Measurements from ENCODE around the gene NAPG.

NAPG gene

DNA sequence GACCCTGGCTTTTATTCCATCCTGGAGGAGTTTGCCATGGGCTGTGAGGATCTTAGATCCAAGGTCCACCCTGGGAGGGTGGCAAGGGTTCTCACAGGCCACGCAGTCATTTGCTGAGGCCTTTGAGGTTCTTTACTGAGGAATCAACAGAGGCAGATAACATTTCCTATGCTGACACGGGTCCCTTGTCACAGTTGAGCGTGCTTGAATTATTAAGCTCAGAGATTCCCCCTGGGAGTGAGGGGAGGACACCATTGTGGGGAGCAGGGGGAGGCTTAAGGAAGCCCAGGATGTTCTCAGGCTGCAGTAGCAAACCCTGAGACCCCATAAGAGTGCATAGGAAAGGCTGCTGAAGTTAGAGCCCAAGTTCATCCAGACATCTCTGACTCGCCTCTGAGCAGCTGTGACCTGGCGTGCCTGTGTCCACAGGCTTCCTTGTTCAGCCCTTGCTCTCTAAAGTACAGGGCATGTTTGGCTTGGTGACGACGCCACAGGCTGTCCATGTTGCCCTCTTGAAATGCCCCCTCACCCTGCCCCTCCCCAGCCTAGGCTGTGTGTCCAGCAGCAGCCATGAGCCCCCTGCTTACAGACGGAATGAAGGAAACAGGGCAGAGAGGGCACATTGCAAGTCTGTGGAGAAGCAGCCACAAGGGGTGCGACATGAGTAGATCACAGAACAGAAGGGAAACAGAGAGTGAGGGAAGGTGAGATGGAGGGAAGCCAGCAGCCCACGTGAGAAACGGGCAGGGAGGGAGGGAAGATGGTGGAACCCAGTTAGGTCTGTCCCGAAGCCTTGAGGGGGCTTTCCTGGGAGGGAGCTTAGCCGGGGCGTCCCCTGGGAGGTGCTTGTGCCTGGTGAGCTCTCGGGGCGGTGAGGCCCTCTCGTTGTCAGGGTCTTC lies 34.0 kb downstream of the NAPG start:
- TF ChIP-seq, protein P1, sequence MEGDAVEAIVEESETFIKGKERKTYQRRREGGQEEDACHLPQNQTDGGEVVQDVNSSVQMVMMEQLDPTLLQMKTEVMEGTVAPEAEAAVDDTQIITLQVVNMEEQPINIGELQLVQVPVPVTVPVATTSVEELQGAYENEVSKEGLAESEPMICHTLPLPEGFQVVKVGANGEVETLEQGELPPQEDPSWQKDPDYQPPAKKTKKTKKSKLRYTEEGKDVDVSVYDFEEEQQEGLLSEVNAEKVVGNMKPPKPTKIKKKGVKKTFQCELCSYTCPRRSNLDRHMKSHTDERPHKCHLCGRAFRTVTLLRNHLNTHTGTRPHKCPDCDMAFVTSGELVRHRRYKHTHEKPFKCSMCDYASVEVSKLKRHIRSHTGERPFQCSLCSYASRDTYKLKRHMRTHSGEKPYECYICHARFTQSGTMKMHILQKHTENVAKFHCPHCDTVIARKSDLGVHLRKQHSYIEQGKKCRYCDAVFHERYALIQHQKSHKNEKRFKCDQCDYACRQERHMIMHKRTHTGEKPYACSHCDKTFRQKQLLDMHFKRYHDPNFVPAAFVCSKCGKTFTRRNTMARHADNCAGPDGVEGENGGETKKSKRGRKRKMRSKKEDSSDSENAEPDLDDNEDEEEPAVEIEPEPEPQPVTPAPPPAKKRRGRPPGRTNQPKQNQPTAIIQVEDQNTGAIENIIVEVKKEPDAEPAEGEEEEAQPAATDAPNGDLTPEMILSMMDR (IDR thresholded peaks at IDR 0.05) = no peak
- Histone ChIP-seq H3K4me3 (peak overlapping the region; percentile 5 to 40), H3K27ac (no peak overlapping the region), H3K9me3 (no peaks in the 10 kb centered on the region), H3K27me3 (no peaks in the 10 kb centered on the region), H3K36me3 (peaks cover 12 to 35% (median 19%) of the 10 kb centered on the region in 3 donors), H3K4me1 (peaks cover 0 to 34% (median 18%) of the 10 kb centered on the region in 4 donors)
- intact Hi-C loops (cut with DNase I; ENCODE audit: low total_unique reads) = no loop called here
- DNase-seq = no peak

DNA sequence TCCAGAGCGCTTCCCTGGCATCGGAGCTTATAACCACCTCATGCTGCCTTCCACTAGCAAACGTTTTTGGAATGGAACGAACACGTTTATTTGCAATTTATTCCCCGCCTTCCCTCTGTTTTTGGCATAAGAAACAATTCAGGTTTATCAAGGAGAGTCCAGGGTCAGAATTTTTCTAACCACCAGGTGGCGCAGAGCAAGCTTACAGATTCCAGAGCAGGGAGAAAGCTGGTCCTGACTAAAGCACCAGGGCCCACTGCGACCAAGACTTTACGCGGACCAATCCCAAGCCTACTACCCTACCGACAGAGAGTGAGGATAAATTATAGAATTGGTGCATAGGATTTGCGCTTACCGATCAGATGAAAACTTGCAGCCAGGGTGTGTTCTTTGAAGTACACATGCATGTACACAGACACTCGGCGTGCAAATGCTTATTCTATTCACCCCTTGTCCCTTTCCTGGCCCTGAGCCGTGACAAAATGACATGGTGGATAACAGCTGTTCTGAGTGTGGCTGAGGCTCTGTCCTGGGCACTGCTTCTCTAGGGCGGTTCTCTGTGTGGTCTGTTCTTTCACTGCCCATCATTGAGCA lies 34.7 kb downstream of the NAPG start:
- Histone ChIP-seq H3K36me3 (peaks cover 9 to 27% (median 13%) of the 10 kb centered on the region in 3 donors), H3K27me3 (no peaks in the 10 kb centered on the region), H3K4me3 (peak overlapping the region; percentile 5 to 40), H3K27ac (no peak overlapping the region), H3K4me1 (peaks cover 0 to 34% (median 18%) of the 10 kb centered on the region in 4 donors), H3K9me3 (no peaks in the 10 kb centered on the region)
- TF ChIP-seq, protein P1 (IDR thresholded peaks at IDR 0.05) = peak; percentile 69 to 71
- DNase-seq = peak; percentile 79 to 83
- intact Hi-C loops (cut with DNase I; ENCODE audit: low total_unique reads) = no loop called here

DNA sequence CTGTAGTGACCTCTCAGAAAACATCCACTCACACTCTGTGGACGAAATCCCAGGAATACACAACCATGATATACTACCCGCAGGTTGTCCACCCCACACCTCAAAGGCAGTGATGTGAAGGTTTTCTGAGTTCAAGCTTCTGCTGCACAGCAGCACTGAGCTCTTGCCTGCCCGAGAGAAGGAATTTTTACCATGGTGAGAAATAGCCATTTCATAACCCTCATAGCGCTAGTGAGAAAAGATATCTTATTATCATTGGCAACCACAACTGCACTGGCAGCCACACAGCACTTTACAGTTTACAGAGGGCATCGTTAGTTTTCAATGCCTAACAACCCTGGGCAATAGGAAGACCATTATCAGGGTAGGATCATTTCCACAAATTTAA lies 36.9 kb downstream of the NAPG start:
- Histone ChIP-seq H3K4me1 (peaks cover 0 to 34% (median 18%) of the 10 kb centered on the region in 4 donors), H3K9me3 (no peaks in the 10 kb centered on the region), H3K4me3 (no peak overlapping the region), H3K36me3 (peaks cover 0 to 7% (median 0%) of the 10 kb centered on the region in 3 donors), H3K27me3 (no peaks in the 10 kb centered on the region), H3K27ac (no peak overlapping the region)
- TF ChIP-seq, protein P1 (IDR thresholded peaks at IDR 0.05) = no peak
- DNase-seq = no peak
- intact Hi-C loops (cut with DNase I; ENCODE audit: low total_unique reads) = no loop called here

DNA sequence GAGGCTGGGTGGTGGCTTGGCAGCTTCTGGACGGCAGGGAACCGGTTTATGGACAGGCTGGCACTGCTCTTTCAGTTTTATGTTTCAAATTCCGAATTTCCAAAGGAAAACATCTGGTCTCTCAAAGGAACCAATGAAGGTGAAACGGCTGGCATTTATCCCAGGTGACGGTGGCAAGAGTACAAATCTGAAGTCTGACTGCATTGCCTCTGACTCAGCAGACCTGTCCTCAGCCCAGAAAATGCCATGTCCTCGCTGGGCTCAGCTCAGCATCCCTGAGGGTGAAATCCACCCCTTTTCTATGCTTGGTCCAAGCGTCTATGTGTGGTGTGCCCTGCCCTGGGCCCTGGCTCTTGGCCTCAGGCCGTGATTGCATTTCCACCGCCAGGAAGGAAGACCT lies 38.1 kb downstream of the NAPG start:
- intact Hi-C loops (cut with DNase I; ENCODE audit: low total_unique reads) = no loop called here
- Histone ChIP-seq H3K36me3 (no peaks in the 10 kb centered on the region), H3K9me3 (no peaks in the 10 kb centered on the region), H3K27ac (no peak overlapping the region), H3K27me3 (no peaks in the 10 kb centered on the region), H3K4me3 (no peak overlapping the region), H3K4me1 (peaks cover 0 to 34% (median 18%) of the 10 kb centered on the region in 4 donors)
- no peak for DNase-seq
- TF ChIP-seq, protein P1 (IDR thresholded peaks at IDR 0.05) = no peak

DNA sequence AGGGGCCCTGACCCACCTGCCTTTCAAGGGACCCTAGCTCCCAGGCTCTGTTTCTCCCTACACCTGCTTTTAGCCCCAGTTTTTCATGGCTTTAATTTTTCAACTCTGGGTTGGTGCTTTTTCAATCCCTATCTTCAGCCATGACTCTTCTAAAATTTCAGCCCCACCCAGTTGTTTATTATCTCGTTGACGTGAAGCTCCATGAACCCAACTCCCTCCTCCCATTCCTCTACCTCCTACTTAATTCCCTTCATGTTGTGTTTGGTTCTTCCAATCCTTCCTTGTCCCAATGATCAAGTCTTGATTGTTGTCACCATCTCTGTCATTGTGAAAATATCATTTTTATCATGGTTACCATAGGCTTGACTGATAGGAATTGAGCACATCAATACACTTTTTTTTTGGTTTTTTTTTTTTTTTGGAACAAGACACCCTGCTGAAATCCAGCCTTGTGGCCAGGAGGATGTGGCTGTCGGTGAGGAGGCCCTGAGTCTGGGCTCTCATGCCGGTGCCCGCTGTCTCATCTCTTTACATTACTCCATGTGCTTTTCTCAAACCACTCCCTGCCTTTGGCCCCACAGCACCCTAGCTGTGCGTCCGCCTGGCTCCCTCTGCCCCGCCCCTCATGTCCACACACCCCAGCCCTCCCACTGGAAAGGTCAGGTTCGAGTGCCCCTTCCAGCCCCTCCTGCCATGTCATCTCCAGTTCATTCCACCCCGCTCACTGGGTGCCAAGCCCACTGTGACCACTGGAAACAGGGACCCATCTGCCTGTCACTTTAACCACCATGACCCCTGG lies 39.3 kb downstream of the NAPG start:
- TF ChIP-seq, protein P1 (IDR thresholded peaks at IDR 0.05) = no peak
- intact Hi-C loops (cut with DNase I; ENCODE audit: low total_unique reads) = no loop called here
- H3K4me1 ChIP-seq = peaks cover 0 to 29% (median 12%) of the 10 kb centered on the region in 4 donors

More for the DNA sequence above, 39.3 kb downstream of the NAPG start:
- DNase-seq = no peak
- Histone ChIP-seq H3K27me3 (no peaks in the 10 kb centered on the region), H3K27ac (no peak overlapping the region), H3K9me3 (no peaks in the 10 kb centered on the region), H3K4me3 (no peak overlapping the region), H3K36me3 (no peaks in the 10 kb centered on the region)

Data from tibial artery (tissue), 4 donors.